RPMI8226 (cell line): ENCODE data around the gene SYT7.

Source experiments
- DNase-seq: peaks from one replicate; pipeline ENCODE4 v3.0.0-alpha.2; 2015

SYT7 gene

DNA sequence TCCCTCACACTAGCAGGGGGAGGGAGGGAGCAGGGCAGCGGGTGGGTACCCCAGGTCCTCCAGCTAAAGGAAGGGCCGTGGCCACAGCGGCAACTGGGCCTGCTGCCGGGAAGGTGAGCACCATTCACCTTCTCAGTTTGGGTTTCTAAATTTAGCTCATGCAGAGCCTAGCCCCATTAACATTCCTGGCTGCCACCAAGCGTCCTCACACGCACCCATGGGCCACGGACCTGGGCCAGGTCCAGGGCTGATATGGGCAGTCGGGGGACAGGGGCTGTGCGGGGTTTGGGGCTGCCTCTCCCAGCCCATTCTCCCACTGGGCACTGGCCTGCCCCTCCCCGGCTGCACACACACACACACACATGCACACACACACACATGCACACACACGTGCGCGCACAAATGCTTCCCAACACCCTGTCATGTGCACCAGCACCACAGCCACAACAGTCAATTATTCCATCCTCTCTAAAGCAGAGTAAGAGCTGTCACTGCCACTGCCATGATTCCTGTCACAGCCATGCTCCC is 28.7 kb downstream of the SYT7 start:
- no peak for DNase-seq

DNA sequence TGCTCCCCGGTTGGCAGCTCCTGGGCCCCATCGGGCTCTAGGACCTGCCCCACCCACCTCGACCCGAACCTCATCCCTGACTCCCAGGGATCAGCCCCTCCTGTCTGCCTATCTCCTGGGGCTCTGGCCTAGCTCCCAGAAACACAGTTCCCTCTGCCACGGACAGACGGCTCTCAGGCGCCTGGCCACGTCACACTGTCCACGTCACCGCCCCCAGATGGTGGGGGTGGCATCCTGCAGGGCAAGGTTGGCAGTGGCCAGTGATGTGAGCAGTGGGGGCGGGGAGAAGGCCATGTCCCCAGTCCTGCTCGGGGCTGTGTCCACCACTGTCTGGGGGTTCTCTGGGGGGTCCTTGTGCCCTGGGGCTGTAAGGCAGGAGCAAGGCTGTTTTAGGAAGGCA is 29.2 kb downstream of the SYT7 start:
- peak; percentile 58 for DNase-seq

DNA sequence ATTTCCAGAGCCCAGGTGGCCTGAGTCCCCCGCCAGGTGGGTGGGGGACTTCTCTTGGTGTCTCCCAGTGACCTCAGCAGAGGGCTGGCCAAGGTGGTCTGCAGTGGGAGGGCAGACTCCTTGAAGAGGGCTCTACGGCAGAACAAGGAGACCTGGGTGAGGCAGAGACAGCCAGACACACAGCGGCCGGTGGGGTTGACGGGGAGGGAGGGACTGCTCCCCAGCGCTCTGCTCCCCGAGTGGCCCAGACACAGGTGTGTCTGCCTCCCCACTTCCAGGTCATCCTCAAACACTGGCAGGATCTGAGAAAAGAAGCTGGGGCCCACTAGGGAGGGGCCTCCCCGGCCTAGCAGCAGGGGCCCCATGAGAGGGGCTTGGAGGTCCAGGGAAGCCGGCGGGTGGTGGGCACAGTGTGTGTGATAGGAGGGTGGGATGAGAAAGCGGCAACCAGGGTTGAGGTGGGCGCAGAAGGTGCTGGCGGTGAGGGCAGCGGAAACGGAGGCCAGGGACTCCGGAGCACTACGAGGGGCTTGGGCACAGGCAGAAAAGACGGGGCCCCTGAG is 30.1 kb downstream of the SYT7 start:
- DNase-seq = no peak

DNA sequence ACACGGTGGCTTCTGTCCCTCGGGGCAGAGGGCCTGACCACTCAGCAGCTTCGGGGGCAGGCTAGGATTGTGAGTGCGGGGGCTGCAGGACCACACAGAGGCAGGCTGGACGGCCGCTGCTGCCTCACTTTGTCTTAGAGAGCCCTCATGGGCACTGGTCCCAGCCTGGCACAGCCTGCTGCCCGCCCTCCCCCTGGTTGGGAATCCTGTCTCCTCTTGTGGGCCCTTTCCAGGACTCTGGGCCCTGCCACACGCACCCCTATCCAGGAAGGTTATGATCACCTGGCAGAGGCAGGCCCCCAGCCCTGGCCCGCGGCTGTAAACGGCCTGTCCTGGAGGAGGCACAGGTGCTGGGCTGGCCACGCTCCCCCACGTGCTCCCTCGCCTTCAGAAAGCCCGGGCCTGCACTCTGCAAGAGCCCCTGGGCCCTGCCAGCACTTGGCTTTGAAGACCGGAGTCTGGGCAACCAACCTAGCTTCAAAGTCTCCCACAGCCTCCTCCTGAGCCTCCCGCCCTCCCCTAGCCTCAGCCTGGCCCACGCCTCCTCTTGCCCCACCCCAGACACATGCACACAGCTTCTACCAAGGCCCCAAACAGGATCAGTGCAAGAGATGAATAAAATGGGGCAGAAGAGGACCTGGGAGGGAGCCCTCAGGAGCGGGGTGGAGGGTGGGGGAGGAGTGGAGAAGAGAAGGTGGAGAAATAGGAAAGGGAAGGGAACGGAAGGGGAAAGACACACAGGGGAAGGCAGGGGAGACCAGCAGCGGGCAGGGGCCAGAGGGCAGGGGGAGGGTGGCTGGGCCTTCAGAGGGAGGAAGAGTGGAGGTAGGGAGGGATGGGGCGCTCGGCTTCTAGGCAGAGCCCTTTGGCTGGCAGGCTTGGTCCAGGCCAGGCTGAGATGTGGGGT is 31.0 kb downstream of the SYT7 start:
- peak; percentile 46 for DNase-seq

DNA sequence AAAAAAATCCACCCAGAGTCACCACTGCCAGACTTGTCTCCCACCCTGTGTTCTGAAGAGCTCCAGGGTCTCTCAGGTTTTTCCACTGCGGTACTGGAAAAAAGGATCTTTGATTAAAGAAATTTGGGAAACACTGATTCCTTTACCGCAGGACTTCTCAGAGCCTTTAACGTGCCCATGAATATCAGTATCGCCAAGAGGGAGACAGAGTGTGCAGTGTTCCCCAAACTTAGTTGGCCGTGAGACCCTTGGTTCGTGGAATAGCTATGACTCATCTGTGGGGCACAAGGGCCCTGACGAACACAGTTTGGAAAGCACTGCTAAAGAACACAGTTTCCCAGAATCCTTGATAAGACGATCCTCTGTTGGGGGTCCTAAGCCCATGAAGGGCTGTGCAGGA is 31.7 kb downstream of the SYT7 start:
- no peak for DNase-seq

DNA sequence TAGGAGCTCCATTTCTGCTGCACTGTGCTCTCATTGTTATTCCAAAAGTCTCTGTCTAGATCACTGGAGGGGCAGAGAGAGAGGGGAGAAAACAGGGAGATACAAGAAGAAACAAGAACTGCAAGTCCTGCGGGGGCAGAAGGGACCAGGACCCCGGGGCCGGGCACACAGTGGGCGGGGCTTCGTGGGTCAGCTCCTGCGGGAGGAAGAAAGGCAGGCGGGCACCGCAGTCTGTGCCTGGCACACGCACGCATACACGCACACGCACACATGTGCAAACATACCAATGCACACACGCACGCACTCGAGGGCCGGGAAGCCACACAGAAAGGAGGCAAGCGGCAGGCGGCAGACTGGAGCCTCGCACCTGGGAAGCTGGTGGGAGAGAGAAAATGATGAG is 33.6 kb downstream of the SYT7 start:
- DNase-seq = no peak

DNA sequence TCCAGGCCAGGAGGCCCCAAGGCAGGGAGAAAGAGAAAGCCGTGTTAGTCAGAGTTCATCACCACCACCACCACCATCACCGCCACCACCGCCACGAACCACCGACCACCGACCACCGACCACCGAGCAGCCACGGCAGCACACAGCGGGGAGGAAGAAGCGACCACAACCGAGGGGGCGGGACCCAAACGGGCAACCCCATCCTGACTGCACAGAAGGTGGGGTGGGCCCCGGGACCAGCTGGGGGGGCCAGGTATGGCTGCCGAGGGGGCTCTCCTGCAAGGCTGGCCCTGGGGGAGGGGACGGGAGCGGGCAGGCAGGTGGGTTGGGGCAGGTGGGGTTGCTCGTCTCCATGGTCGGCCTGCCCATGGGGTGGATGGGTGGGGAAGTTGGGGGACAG is 34.2 kb downstream of the SYT7 start:
- no peak for DNase-seq

DNA sequence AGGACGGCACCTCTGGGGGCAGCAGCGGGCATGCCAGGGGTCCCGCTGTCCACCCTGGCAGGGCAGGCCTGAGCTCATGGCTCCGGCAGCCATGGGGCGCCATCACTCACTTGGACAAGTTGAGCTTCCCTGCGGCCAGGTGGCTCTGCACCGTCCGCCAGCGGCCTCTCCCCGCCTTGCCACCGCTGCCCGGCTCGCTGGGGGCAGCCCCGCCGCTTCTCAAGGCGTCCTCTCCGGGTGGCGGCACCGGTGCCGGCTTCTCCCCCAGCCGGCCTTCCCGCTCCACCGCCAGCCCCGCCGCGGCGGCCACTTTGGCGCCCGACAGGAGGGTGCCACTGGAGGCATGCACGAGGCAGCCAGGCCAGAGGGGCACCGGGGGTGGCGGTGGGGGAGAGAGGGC is 35.0 kb downstream of the SYT7 start:
- no peak for DNase-seq

DNA sequence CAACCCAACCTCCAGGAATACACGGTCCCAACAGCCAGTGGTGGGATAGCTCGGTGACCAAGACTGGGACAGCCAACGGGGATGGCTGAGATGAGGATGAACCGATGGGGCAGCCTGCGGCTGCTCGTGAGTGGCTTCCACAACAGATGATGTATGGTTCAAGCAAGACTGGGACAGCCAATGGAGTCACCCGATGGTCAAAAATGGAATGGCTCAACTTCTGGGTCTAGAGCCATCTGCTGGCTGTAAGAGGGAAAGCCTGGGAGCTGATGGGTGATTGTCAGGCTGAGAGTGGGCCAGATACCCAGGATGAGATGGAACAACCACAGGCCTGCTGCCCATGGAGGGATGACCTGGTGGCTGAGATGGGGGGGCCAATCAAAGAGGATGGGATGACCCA is 35.5 kb downstream of the SYT7 start:
- DNase-seq = peak; percentile 48

DNA sequence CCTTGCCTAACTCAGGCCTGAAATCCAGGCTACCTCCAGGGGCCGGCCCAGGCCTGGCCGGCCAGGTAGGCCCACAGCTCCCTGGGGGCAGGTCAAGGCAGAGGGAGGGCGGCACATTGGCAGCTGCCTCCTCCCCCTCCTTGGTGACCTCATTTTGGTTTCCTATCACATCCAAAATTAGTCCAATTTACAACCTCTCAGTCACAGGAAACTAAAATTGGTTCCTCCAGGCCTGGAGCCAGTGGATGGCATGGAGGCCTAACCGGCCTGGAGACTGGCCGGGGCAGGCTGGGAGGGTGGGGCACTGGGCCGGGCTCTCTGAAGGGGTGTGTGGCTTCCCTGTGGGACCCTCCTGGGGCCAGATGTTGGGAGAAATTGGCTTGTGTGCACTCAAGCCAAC is 36.4 kb downstream of the SYT7 start:
- no peak for DNase-seq

DNA sequence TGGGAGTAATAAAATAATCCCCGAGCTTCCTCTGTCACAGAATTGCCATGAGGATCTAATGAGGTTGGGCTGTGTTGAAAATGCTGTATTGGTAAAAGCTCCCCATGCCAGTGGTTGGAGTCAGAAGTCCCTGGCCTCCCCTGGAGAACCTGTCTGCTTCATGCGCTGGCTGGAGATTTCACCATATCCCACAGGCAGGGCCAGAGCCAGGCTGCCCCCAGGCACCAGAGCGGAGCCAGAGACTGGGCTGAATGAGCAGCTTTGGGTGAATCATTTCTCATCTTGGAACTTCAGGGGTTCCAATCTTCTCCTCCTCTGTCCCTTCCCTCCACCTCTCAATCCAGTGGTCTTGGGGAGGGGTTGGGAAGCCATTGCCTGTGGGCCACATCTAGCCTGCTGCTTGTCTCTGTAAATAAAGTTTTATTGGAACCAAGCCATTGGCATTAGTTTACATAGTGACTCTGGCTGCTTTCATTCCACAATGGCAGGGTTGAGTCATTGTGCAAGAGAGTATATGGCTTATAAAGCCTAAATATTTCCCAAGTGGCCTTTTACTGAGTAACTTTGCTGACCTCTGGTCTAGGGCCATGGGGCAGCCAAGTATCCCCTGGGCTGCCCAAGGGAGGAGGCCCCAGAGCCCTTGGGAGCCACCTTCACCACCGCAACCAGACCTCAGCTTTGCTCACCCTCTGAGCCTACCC is 37.1 kb downstream of the SYT7 start:
- DNase-seq = no peak

DNA sequence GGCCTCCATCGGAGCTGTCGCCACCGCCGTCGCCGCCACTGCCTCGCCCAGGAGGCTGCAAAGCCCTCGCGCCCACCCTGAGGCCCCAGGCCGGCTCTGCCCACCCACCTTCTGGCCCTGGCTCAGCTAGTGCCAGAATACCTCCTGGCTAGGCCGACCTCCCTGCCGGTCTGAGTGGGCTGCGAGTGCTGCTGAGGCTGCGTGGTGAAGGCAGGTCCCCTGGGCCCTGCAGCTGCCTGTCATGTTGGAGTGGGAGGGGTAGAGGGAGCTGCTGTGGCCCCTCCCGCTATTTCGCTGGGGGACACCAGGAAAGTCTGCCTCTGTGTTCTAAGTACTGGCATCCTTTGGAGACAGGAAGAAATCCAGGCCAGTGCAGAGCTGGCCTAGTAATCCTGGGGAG is 38.2 kb downstream of the SYT7 start:
- no peak for DNase-seq

DNA sequence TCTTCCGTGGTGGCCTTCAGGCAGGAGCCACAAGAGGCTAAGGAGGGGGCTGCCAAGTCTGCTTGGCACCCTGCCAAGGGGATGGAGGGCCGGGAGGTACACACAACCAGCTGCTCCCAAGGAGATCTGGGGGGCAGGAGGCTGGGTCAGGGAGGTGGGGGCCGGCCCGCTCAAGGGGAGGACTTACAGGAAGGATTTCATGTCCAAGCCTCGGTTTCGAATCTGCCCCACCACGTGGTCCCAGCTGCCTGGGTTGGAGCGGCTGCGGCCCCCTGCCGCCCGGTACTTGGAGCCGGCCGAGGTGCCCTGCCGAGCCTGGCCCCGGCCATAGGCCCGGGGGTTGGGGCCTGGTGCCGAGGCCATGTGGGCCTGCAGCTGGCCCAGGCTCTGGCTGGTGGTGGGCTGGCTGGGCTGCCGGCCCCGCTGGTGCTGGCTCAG is 38.8 kb downstream of the SYT7 start:
- no peak for DNase-seq

DNA sequence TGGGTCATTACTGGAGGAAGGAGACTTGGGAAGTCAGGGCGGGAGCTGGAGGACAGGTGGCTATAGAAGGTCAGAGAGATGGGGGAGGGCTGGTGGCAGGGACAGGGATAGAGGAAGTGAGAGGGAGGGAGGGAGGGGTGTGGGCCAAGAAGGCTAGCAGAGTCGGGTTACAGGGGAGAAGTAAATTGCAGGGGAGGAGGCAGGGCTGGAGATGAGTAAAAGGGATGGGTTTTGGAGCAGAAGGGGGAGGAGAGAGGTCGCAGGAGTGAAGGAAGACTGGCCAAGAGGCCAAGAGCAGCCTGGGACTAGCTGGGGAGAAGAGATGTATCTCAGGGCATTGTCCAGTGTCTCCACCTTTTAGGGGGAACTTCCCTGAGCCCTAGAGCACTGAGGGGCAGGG is 39.3 kb downstream of the SYT7 start:
- DNase-seq = peak; percentile 70

DNA sequence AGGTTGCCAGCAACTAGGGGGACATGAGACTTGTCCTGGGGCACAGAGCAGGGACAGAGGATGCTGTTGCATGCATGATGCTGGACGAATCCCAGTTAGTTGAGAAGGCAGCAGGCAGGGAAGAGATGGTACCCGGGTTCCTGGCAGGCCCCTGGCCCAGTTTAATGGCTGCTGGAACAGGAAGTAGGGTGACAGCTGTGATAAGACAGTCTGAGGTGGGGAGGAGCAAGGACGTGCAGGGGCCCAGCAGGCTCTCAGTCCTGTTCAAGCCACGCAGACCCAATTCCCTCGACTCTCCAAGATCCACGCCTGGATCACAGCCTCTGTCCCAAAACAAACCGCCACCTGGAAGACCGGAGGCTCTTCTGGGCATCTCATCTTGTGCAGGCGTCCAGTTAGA is 40.3 kb downstream of the SYT7 start:
- no peak for DNase-seq

DNA sequence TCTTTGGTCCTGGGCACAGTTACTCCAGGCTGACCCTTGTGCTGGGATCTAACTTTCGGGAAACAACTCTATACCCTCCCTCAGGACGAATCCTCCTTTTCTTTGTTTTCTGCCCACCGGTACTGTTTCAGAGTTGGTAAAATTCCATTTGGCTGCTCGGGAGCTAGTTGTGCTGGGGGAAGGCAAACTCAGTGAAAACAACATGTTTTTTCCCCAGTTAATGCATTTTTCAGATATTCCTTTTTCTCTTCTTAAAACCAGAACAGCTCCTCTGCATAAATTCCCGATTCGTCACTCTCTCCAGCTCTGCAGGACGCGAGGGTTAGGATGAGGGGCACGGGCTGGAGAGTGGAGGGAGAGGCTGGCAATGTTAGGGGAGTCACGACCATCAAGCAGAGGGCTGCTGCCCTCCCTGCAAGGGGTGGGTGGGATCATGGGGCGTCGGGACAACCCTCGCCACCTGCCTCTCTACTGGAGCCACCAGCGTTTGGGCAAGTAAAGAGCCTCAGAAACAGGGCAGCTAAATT is 41.0 kb downstream of the SYT7 start:
- no peak for DNase-seq

DNA sequence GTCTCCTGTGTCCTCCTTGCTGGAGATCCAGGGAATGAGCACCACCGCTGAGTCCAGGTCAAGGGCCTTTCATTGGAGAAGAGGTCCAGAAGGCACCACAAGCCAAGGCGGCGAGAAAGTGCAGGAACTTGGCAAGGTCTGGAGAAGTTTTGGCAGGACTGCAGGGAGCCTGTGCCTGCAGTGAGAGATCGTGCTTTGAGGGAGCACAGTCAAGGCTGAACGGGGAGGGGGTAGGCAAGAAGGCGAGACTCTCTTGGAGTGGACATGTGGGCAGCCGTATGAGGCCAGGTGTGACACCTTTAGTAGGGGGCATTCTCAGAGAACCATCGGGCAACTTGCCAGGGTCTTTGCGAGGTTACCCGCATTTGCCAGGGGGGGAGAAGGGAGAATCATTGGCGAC is 41.9 kb downstream of the SYT7 start:
- no peak for DNase-seq

DNA sequence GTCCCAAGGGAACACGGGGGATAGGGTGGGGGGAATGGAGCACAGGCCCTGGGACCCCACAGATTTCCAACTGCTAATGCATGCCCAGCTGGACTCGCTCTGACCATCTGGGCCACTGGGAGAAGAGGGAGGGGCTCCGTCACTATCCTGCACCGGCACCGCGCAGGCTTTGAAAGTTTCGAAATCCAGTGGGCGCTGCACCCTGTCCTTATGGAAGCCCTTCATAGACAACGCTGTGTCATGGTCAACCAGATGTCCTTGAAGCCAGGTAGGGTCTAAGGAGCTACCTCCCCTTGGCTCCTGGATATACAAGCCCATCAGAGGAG is 42.3 kb downstream of the SYT7 start:
- no peak for DNase-seq

DNA sequence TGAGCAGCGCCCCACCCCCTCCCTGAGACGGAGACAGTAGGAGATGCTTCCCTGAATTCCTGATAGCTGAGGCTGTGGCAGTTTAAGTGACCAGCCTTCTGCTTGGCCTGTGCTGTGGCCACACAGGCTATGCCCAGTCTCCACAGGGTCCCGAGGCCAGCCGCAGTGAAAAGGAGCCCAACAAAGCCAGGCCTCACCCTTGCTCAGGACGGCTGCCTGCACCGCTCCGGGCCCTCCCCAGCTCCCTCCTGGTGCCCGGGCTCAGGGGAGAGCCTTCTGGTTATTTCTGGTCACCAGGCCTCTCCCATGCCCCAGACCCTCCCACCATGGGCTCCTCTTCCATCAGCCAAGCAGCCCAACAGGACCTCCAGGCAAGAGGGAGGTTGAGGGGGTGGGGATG is 43.5 kb downstream of the SYT7 start:
- DNase-seq = no peak

DNA sequence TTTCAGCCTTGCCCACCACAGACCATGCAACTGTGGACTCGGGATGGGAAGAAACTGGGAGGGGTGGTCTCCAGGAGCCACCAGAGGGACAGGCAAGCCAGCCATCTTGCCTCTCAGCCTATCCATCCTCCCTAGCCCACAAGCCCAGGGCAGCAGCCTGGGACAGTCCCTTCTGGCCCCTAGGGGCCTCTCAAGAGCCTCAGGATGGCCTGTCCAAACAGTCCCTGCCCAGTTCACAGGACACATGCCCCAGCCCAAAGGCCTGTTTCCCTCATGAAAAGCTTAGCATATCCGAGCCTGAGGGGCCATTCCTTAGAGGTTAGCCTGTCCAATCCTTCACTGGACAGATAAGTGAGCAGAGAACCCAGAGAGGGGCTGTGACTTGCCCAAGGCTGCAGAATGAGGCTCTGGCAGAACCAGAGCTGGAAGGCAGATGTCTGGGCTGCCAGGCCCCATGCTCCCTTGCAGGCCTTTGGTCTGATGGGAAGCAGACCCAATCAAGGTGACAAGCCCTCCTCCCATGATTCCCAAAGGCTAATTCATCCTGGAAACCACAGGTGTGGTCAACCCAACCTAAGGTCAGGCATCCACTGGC is 44.1 kb downstream of the SYT7 start:
- no peak for DNase-seq

DNA sequence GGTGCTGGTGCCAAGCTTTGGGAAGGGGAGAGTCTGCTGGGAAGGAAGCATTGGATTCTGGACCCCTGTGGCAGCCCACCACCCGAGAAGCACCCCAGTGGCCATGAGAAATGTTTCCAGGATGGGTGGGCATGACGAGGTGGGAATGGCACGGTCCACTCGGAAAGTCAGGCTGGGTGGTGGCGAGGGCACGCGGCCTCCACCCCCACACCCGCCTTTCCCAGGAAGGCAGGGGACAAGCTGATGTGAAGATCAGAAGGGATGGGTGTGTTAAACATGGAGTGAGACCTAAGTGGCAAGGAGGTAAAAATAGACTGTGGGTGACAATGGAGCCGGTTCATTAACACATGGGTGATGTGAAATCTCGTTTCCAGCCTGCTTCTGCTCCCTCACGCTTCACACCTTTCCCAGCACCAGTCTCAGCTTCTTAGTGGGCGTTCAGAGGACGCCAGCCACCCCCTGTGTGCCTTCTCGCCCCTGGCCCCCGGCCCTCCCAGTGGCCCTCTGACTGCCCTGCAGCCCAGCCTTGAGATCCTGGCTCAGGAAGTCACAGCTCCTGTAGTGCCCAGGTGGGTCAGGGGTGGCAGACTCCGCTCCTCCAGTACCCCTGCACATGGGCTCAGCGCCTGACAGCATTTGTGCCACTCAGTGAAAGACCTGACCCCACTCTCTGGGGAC is 44.7 kb downstream of the SYT7 start:
- DNase-seq = no peak

DNA sequence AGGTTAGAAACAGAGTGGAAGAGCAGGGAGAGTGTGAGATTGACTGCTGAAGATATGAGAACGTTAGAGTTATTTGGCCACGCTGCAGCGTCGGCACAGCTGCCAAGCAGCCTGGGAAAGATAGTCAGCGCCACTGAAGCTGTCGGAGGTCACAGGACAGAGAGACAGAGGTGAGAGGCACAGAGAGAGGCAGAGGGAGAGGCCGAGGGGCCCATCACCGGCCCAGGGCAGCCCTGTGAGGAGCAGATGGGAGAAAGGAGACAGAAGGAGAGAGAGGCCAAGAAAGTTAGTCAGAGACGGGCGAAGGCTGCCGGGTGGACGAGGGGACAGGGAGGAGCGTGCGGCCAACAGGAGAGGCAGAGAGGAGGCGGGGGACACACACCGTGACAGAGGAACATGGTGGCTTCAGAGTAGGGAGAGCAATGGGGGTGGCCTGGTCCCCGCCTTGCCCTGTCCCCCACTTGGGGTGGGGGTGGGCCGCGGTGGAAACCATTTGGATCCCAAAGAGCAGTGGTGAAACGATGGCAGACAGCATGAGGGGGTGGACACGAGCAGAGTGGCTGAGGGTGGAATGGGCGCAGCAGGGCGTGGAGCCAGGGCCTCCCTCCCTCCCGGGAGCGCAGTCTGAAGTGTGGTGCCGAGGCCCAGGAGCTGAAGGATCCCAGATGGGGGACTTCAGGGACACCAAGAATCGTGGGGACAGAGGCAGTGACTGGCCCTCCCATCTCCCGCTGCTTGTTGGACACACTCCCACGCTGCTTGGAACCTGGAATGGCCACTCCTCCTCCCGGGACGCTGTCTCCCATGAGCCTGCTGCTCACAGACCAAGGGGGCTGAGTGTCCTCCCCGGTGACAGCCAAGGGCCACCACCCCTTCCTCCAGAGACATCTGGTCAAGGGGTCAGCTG is 45.7 kb downstream of the SYT7 start:
- no peak for DNase-seq
